HCT116 (cell line): ENCODE data around the gene HSPB8. TPM values are rescaled to one million over a fixed set of nuclear protein-coding genes. Genes with fewer than 3 reads are reported as not detected.

ENCODE experiments used
- ATAC-seq: fragments of 200-7000 bp; cut with Tn5 transposase; 2 replicates; pipeline ENCODE4 v1.9.1; 2020; ENCODE audit warnings: mild to moderate bottlenecking, moderate library complexity
- BruUV-seq: library from RNA; stranded (reverse); fragments of 400-500 nt; replicated peaks from 2 replicates; lab custom pipeline; 2021; lab: Mats Ljungman, UMichigan
- CTCF ChIA-PET: fragments of 300-600 bp; sonication (Branson Sonifier 250); formaldehyde crosslinking; loops from one replicate; lab custom pipeline; 2021; ENCODE audit warnings: antibody characterized with exemption; lab: Charles Lee
- POLR2A ChIA-PET: fragments of 300-600, 350-600 bp; sonication (Branson Sonifier 250); formaldehyde crosslinking; loops from one replicate; lab custom pipeline; 2021; ENCODE audit warnings: antibody characterized with exemption; lab: Charles Lee
- RAD21 ChIA-PET, 2 experiments: fragments of 300-600 bp; sonication (Branson Sonifier 250); formaldehyde crosslinking; loops; one replicate each; lab custom pipeline; 2023; ENCODE audit warnings: low total read pairs in 2 of 2; ENCODE audit not compliant: uncharacterized antibody in 2 of 2, unreplicated experiment in 2 of 2, low non-redundant PET in 1 of 2; lab: Charles Lee
- DNase-seq: peaks from one replicate; pipeline ENCODE4 v3.0.0-alpha.2; 2010; ENCODE audit warnings: low read depth, low spot score
- H2AFZ ChIP-seq: fragments of 200-600 bp; shearing (Covaris generic), sonication (generic); 2 replicates; pipeline ENCODE4 v1.6.1; 2017; ENCODE audit warnings: low read depth, mixed run types, mixed read lengths, antibody characterized with exemption, low read length; ENCODE audit not compliant: poor library complexity, severe bottlenecking
- H3K27ac ChIP-seq: 2 replicates; pipeline ENCODE4 v1.5.1; 2012; ENCODE audit warnings: low read depth, low read length
- H3K27me3 ChIP-seq: fragments of 200-600 bp; sonication (generic); 2 replicates; pipeline ENCODE4 v1.6.1; 2016; ENCODE audit warnings: mixed run types, low read length, mixed read lengths; ENCODE audit not compliant: insufficient read depth
- H3K36me3 ChIP-seq, 2 experiments: fragments of 200-500 bp in 1 of 2; fragments of 200-600 bp in 1 of 2; sonication (Bioruptor generic) in 1 of 2; sonication (generic) in 1 of 2; 2 replicates each; pipeline versions ENCODE4 v1.5.1 to v1.6.1; 2014 to 2016; ENCODE audit warnings: low read length in 2 of 2, inconsistent platforms in 1 of 2, mixed read lengths in 1 of 2, mixed run types in 1 of 2; ENCODE audit not compliant: insufficient read depth in 2 of 2, control insufficient read depth in 1 of 2
- H3K4me1 ChIP-seq, 2 experiments: fragments of 200-600 bp in 1 of 2; sonication (generic) in 1 of 2; 2 replicates each; pipeline versions ENCODE4 v1.5.1 to v1.6.1; 2012 to 2017; ENCODE audit warnings: low read length in 2 of 2, inconsistent platforms in 1 of 2, mild to moderate bottlenecking in 1 of 2, mixed read lengths in 1 of 2, mixed run types in 1 of 2, moderate library complexity in 1 of 2; ENCODE audit not compliant: insufficient read depth in 2 of 2, control insufficient read depth in 1 of 2
- H3K4me2 ChIP-seq: fragments of 200-600 bp; sonication (generic); 2 replicates; pipeline ENCODE4 v1.6.1; 2017; ENCODE audit warnings: mixed run types, low read length, mixed read lengths
- H3K4me3 ChIP-seq, 2 experiments: fragments of 200-600 bp in 1 of 2; sonication (generic) in 1 of 2; replicated peaks in 1 of 2; 2 replicates each; pipeline ENCODE4 v1.5.1; 2011 to 2016; ENCODE audit warnings: low read length in 2 of 2, control low read depth in 1 of 2, low read depth in 1 of 2, mild to moderate bottlenecking in 1 of 2, mixed read lengths in 1 of 2, mixed run types in 1 of 2
- H3K79me2 ChIP-seq: fragments of 200-600 bp; sonication (generic); 2 replicates; pipeline ENCODE4 v1.6.1; 2017; ENCODE audit warnings: mild to moderate bottlenecking, mixed run types, low read length, moderate library complexity, mixed read lengths; ENCODE audit not compliant: insufficient read depth
- H3K9ac ChIP-seq: fragments of 200-600 bp; sonication (generic); 2 replicates; pipeline ENCODE4 v1.6.1; 2016; ENCODE audit warnings: low read length, mixed read lengths
- H3K9me2 ChIP-seq: fragments of 200-600 bp; sonication (generic), shearing (Covaris generic); 2 replicates; pipeline ENCODE4 v1.6.1; 2017; ENCODE audit warnings: mixed run types, mild to moderate bottlenecking, moderate library complexity; ENCODE audit not compliant: insufficient read depth
- H3K9me3 ChIP-seq, 2 experiments: fragments of 200-500 bp in 1 of 2; fragments of 200-600 bp in 1 of 2; sonication (Bioruptor generic) in 1 of 2; sonication (generic) in 1 of 2; 2 replicates each; pipeline ENCODE4 v1.6.1; 2014 to 2017; ENCODE audit warnings: low read length in 2 of 2, mixed read lengths in 2 of 2, inconsistent platforms in 1 of 2, low read depth in 1 of 2, mild to moderate bottlenecking in 1 of 2, mixed run types in 1 of 2, moderate library complexity in 1 of 2; ENCODE audit not compliant: control insufficient read depth in 1 of 2, insufficient read depth in 1 of 2
- H4K20me1 ChIP-seq: fragments of 200-600 bp; sonication (generic), shearing (Covaris generic); 2 replicates; pipeline ENCODE4 v1.6.1; 2017; ENCODE audit warnings: mixed run types, mild to moderate bottlenecking, moderate library complexity; ENCODE audit not compliant: insufficient read depth
- CBX3 ChIP-seq: IDR thresholded peaks from 2 replicates; pipeline ENCODE4 v1.6.1; 2012; ENCODE audit warnings: low read depth
- CEBPB ChIP-seq: IDR thresholded peaks from 2 replicates; pipeline ENCODE4 v1.6.1; 2012; ENCODE audit warnings: low read depth
- EGR1 ChIP-seq: IDR thresholded peaks from 2 replicates; pipeline ENCODE4 v1.6.1; 2012; ENCODE audit warnings: low read depth
- EZH2phosphoT487 ChIP-seq: fragments of 200-600 bp; IDR thresholded peaks from 2 replicates; pipeline ENCODE4 v1.6.1; 2018; ENCODE audit warnings: antibody characterized with exemption, borderline replicate concordance
- FOSL1 ChIP-seq: IDR thresholded peaks from 2 replicates; pipeline ENCODE4 v1.6.1; 2012; ENCODE audit warnings: low read depth
- JUND ChIP-seq: IDR thresholded peaks from 2 replicates; pipeline ENCODE4 v1.6.1; 2012
- POLR2AphosphoS5 ChIP-seq: IDR thresholded peaks from 2 replicates; pipeline ENCODE4 v1.6.1; 2011; ENCODE audit warnings: mild to moderate bottlenecking, low read depth, low read length, moderate library complexity
- RAD21 ChIP-seq: IDR thresholded peaks from 2 replicates; pipeline ENCODE4 v1.6.1; 2012; ENCODE audit warnings: low read depth, mild to moderate bottlenecking
- SP1 ChIP-seq: IDR thresholded peaks from 2 replicates; pipeline ENCODE4 v1.6.1; 2012; ENCODE audit warnings: low read depth
- TCF7L2 ChIP-seq: IDR thresholded peaks from 2 replicates; pipeline ENCODE4 v1.7.0; 2011; ENCODE audit warnings: borderline replicate concordance, inconsistent platforms; ENCODE audit not compliant: insufficient read depth, insufficient read length; ENCODE audit errors: extremely low read depth
- YY1 ChIP-seq: IDR thresholded peaks from 2 replicates; pipeline ENCODE4 v1.6.1; 2011; ENCODE audit warnings: low read length, low read depth, moderate library complexity, mild to moderate bottlenecking; ENCODE audit not compliant: insufficient replicate concordance; ENCODE audit errors: extremely low read depth
- ZNF274 ChIP-seq: fragments of 200-500 bp; sonication (Bioruptor generic); IDR thresholded peaks from 2 replicates; pipeline ENCODE4 v1.6.1; 2014; ENCODE audit warnings: mild to moderate bottlenecking, low read depth, low read length, inconsistent platforms
- intact Hi-C: fragments of 100-400 bp; cut with micrococcal nuclease; formaldehyde crosslinking; loops from 2 replicates; pipeline ENCODE4 v1.10.0; 2022
- total RNA-seq: library from RNA; stranded (reverse); gene quantifications from one replicate; pipeline ENCODE4 v1.2.1, GENCODE V29; 2021; ENCODE audit not compliant: unreplicated experiment
- TF ChIP-seq, protein P1 (sequence below): IDR thresholded peaks from 2 replicates; pipeline ENCODE4 v1.6.1; 2012
- TF ChIP-seq, protein P2 (sequence below), 3 experiments: fragments of 200-600 bp in 1 of 3; sonication (generic) in 1 of 3; IDR thresholded peaks in 2 of 3; conservative IDR thresholded peaks in 1 of 3; 2 replicates each; pipeline ENCODE4 v1.5.1; 2012 to 2017; ENCODE audit warnings: low read depth in 2 of 3, low read length in 2 of 3, antibody characterized with exemption in 1 of 3, borderline replicate concordance in 1 of 3, control low read depth in 1 of 3, mild to moderate bottlenecking in 1 of 3, mixed read lengths in 1 of 3, mixed run types in 1 of 3, moderate library complexity in 1 of 3; ENCODE audit not compliant: insufficient read depth in 1 of 3
- TF ChIP-seq, protein P3 (sequence below): IDR thresholded peaks from 2 replicates; pipeline ENCODE4 v1.6.1; 2012; ENCODE audit warnings: low read depth
- TF ChIP-seq, protein P4 (sequence below): IDR thresholded peaks from 2 replicates; pipeline ENCODE4 v1.6.1; 2011; ENCODE audit warnings: mild to moderate bottlenecking, low read length, moderate library complexity; ENCODE audit not compliant: insufficient replicate concordance; ENCODE audit errors: extremely low read depth

The HSPB8 gene
- total RNA-seq, 1 experiment from 2014 or later, result 3.5 TPM

DNA sequence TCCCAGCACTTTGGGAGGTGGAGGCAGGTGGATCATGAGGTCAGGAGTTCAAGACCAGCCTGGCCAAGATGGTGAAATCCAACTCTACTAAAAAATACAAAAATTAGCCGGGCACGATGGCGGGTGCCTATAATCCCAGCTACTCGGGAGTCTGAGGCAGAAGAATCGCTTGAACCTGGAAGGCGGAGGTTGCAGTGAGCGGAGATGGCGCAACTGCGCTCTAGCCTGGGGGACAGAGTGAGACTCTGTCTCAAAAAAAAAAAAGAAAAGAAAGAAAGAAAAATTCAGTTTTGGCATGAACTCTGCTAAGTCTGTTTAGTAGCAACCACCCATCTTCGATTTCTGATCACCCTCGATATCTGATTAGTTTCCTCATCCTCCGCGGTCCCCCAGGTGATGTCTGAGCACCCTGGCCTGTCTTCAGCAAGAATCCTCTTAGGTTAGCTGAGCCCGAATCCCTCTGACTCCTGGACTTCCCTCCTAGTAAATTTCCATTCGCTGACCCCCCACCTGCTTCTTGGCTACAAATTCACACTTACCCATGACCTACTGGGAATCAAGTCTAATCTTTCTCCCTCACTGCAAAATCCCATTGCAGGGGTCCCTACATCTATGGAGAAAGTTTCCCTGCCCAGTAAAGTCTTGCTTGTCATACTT is 879 bp upstream of the HSPB8 start:
- BruUV-seq, result no TSS peak
- Histone ChIP-seq H3K9ac (no peak overlapping the region), H3K27ac (peak overlapping the region; percentile 46; the same call in 1 of the 2 replicates), H2AFZ (no peak overlapping the region), H3K36me3 (no peaks in the 10 kb centered on the region), H4K20me1 (no peaks in the 10 kb centered on the region), H3K4me1 (peaks cover 45 to 56% of the 10 kb centered on the region in 2 experiments), H3K9me3 (no peaks in the 10 kb centered on the region), H3K4me3 (no peak overlapping the region; a peak in 1 of 4 replicates), H3K9me2 (no peaks in the 10 kb centered on the region), H3K27me3 (no peaks in the 10 kb centered on the region), H3K4me2 (peak overlapping the region; percentile 90), H3K79me2 (no peaks in the 10 kb centered on the region)
- ATAC-seq (no peak), DNase-seq (no peak)
- CTCF ChIA-PET, result interaction anchor here (1.8 kb wide), 1 partner anchor 22 kb away, joined by 4 read pairs; no protein-coding TSS in a partner anchor
- TF ChIP-seq, protein P1, sequence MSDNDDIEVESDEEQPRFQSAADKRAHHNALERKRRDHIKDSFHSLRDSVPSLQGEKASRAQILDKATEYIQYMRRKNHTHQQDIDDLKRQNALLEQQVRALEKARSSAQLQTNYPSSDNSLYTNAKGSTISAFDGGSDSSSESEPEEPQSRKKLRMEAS, result no peak
- no peak for TF ChIP-seq YY1
- TF ChIP-seq JUND, result no peak
- TF ChIP-seq EGR1, result no peak
- TF ChIP-seq TCF7L2, result no peak
- no peak for TF ChIP-seq FOSL1
- TF ChIP-seq, protein P2, sequence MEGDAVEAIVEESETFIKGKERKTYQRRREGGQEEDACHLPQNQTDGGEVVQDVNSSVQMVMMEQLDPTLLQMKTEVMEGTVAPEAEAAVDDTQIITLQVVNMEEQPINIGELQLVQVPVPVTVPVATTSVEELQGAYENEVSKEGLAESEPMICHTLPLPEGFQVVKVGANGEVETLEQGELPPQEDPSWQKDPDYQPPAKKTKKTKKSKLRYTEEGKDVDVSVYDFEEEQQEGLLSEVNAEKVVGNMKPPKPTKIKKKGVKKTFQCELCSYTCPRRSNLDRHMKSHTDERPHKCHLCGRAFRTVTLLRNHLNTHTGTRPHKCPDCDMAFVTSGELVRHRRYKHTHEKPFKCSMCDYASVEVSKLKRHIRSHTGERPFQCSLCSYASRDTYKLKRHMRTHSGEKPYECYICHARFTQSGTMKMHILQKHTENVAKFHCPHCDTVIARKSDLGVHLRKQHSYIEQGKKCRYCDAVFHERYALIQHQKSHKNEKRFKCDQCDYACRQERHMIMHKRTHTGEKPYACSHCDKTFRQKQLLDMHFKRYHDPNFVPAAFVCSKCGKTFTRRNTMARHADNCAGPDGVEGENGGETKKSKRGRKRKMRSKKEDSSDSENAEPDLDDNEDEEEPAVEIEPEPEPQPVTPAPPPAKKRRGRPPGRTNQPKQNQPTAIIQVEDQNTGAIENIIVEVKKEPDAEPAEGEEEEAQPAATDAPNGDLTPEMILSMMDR (IDR thresholded peaks at IDR 0.05 in 2 of 3, conservative IDR thresholded peaks at IDR 0.05 in 1 of 3; ENCODE audit: borderline replicate concordance in 1 of 3, insufficient read depth in 1 of 3, low read depth in 2 of 3, low read length in 2 of 3), result no peak
- TF ChIP-seq, protein P3, sequence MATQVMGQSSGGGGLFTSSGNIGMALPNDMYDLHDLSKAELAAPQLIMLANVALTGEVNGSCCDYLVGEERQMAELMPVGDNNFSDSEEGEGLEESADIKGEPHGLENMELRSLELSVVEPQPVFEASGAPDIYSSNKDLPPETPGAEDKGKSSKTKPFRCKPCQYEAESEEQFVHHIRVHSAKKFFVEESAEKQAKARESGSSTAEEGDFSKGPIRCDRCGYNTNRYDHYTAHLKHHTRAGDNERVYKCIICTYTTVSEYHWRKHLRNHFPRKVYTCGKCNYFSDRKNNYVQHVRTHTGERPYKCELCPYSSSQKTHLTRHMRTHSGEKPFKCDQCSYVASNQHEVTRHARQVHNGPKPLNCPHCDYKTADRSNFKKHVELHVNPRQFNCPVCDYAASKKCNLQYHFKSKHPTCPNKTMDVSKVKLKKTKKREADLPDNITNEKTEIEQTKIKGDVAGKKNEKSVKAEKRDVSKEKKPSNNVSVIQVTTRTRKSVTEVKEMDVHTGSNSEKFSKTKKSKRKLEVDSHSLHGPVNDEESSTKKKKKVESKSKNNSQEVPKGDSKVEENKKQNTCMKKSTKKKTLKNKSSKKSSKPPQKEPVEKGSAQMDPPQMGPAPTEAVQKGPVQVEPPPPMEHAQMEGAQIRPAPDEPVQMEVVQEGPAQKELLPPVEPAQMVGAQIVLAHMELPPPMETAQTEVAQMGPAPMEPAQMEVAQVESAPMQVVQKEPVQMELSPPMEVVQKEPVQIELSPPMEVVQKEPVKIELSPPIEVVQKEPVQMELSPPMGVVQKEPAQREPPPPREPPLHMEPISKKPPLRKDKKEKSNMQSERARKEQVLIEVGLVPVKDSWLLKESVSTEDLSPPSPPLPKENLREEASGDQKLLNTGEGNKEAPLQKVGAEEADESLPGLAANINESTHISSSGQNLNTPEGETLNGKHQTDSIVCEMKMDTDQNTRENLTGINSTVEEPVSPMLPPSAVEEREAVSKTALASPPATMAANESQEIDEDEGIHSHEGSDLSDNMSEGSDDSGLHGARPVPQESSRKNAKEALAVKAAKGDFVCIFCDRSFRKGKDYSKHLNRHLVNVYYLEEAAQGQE, result no peak
- no peak for TF ChIP-seq ZNF274
- no peak for TF ChIP-seq POLR2AphosphoS5
- no peak for TF ChIP-seq CBX3
- TF ChIP-seq RAD21, result no peak
- no peak for TF ChIP-seq SP1
- no peak for TF ChIP-seq CEBPB
- TF ChIP-seq, protein P4, sequence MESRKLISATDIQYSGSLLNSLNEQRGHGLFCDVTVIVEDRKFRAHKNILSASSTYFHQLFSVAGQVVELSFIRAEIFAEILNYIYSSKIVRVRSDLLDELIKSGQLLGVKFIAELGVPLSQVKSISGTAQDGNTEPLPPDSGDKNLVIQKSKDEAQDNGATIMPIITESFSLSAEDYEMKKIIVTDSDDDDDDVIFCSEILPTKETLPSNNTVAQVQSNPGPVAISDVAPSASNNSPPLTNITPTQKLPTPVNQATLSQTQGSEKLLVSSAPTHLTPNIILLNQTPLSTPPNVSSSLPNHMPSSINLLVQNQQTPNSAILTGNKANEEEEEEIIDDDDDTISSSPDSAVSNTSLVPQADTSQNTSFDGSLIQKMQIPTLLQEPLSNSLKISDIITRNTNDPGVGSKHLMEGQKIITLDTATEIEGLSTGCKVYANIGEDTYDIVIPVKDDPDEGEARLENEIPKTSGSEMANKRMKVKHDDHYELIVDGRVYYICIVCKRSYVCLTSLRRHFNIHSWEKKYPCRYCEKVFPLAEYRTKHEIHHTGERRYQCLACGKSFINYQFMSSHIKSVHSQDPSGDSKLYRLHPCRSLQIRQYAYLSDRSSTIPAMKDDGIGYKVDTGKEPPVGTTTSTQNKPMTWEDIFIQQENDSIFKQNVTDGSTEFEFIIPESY, result no peak
- TF ChIP-seq EZH2phosphoT487, result no peak
- intact Hi-C loops, result no loop called here
- POLR2A ChIA-PET, result interaction anchor here (0.6 to 0.9 kb wide), 2 partner anchors 12 to 24 kb away, joined by 4 to 5 read pairs; no protein-coding TSS in a partner anchor
- RAD21 ChIA-PET, result no interaction called here
